Measurements from ENCODE around the gene B3GAT2.
A peak's percentile ranks its signal among the peaks of the same experiment; 100 is the strongest.

B3GAT2 gene

DNA sequence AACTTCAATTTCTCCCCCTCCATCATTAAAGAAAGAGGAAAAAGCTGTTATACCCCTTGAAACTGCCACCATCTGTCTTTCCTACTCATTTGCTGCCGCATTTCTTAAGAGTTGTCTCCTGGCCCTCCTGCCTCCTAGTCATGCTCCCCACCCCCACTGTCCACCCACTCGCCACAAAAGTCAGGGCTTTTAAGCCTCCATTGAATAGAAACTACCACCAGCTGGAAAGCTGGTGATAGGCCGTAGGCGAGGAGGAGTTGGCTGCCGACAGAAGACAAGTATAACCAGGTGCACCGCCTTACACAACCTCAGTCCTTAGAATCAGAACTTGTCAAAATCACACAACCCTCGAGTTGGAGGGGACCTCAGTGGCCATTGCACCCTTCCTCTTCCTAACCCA lies 67.6 kb downstream of the B3GAT2 start:
- no peaks in the 10 kb centered on the region for H3K9me3 ChIP-seq (ENCODE audit: insufficient read depth, low read depth, low read length)
- no peak overlapping the region for H3K4me3 ChIP-seq (ENCODE audit: low read length)
- H3K9ac ChIP-seq (ENCODE audit: low read depth, low read length) = no peak overlapping the region
- peaks cover 14% of the 10 kb centered on the region; the same call in 1 of the 2 replicates for H3K4me1 ChIP-seq (ENCODE audit: insufficient read depth, low read length)
- no peaks in the 10 kb centered on the region for H3K36me3 ChIP-seq (ENCODE audit: insufficient read depth, low read depth, low read length)
- H3K27ac ChIP-seq (ENCODE audit: low read length) = no peak overlapping the region
- H3K27me3 ChIP-seq (ENCODE audit: insufficient read depth, low read length) = no peaks in the 10 kb centered on the region

DNA sequence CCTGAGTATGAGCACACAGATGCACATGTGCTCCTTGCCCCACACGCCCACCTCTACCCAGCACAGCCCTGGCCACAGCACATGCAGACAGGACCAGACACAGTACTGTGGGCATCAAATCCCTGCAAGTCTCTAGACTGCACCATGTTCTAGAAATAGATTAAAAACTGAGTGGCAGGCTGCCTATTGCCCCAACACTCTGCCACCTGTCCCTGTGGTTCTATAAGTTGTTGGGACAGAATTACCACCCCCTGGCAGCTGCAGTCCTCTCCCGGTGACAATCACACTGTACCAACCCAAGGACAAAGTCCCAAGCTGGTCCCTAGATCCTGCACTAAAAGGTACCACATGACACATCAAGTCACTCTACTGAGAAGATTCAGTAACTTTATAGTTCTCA lies 70.2 kb downstream of the B3GAT2 start:
- Histone ChIP-seq H3K4me3 (ENCODE audit: low read length) (no peak overlapping the region), H3K9ac (ENCODE audit: low read depth, low read length) (no peak overlapping the region), H3K9me3 (ENCODE audit: insufficient read depth, low read depth, low read length) (no peaks in the 10 kb centered on the region), H3K27me3 (ENCODE audit: insufficient read depth, low read length) (no peaks in the 10 kb centered on the region), H3K4me1 (ENCODE audit: insufficient read depth, low read length) (peaks cover 14% of the 10 kb centered on the region; the same call in 1 of the 2 replicates), H3K27ac (ENCODE audit: low read length) (no peak overlapping the region), H3K36me3 (ENCODE audit: insufficient read depth, low read depth, low read length) (no peaks in the 10 kb centered on the region)

DNA sequence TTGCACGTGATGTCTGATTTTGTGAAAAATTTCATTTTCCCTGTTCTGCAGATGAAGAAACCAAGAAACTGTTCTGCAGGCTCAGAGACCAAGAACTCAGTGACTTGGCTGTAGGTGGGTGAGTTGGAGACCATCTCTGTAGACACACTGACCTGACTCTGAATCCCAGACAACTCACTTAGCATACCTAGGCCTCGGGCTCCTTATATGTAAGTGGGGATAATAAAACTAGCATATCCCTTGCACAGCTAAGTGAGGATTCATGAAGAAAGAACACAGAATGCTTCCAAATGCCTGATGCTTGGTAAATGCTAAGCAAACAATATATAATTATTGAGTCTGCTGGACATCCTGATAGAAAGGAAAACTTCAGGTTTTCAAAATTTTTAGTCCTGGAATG lies 70.8 kb downstream of the B3GAT2 start:
- Histone ChIP-seq H3K27ac (ENCODE audit: low read length) (no peak overlapping the region), H3K36me3 (ENCODE audit: insufficient read depth, low read depth, low read length) (no peaks in the 10 kb centered on the region), H3K9ac (ENCODE audit: low read depth, low read length) (no peak overlapping the region), H3K4me3 (ENCODE audit: low read length) (no peak overlapping the region), H3K9me3 (ENCODE audit: insufficient read depth, low read depth, low read length) (no peaks in the 10 kb centered on the region), H3K4me1 (ENCODE audit: insufficient read depth, low read length) (peaks cover 14% of the 10 kb centered on the region; the same call in 1 of the 2 replicates), H3K27me3 (ENCODE audit: insufficient read depth, low read length) (no peaks in the 10 kb centered on the region)

DNA sequence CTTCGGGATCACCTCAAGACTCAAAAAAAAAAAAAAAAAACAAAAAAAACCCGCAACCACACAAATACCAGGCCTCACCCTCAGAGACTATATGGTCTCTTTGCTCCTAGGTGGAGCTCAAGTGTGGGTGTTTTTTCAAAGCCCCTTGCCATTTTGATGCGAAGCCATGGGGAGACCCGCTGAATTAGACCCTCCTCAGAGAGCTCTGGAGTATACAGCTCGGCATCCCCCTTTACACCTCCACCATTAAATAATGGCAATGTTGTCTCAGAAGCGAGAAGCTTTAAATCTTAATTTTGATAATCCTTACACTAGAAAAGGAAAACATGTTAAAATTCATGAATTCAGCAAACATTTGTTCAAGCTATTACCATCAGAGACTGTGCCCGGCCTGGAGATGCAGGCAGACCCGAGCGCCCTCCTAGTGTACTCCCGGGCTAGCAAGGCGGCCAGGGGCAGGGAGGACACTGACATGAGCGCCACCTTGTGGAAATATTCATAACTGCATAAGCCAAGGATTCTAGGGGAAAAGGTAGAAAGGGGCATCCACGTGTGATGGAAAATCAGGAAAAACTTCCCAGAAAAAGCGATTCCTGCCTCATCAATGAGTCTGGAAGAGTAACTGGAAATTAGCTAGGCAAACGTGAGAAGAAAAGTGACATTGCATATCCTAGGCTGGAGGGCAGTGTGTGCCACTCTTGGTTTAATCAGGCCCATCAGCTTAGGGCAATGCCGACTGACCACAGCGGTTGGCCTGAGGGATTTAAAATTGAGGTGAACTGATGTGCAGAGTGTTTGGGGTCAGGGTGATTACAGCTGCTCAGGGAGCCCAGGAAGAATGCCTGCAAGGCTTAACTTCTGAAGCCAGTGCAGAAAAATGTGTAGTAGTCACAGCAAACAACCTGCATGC lies 72.5 kb downstream of the B3GAT2 start:
- H3K36me3 ChIP-seq (ENCODE audit: insufficient read depth, low read depth, low read length) = no peaks in the 10 kb centered on the region
- no peak overlapping the region for H3K27ac ChIP-seq (ENCODE audit: low read length)
- no peaks in the 10 kb centered on the region for H3K27me3 ChIP-seq (ENCODE audit: insufficient read depth, low read length)
- peak overlapping the region; percentile 32; the same call in 1 of the 2 replicates for H3K4me3 ChIP-seq (ENCODE audit: low read length)
- H3K9ac ChIP-seq (ENCODE audit: low read depth, low read length) = no peak overlapping the region
- no peaks in the 10 kb centered on the region for H3K9me3 ChIP-seq (ENCODE audit: insufficient read depth, low read depth, low read length)
- peaks cover 14% of the 10 kb centered on the region; the same call in 1 of the 2 replicates for H3K4me1 ChIP-seq (ENCODE audit: insufficient read depth, low read length)

DNA sequence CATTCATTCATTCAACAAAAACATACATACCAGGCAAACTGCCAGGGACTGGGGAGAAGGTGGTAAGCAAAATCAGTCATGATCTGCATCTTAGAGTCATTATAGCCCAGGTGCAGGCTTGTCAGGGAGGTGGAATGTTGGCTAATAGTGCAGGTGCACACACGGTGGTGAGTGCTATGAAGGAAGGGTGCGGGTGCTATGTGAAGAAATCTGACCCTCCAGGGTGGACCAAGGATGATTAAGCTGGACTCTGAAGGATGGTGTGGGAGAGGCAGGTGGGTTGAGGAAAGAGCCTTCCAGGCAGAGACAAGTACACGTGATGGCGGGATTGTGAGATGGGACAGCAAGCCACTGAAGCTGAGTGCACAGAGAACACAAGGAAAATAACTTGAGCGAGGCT lies 77.4 kb downstream of the B3GAT2 start:
- peaks cover under 1% of the 10 kb centered on the region; the same call in 1 of the 2 replicates for H3K4me1 ChIP-seq (ENCODE audit: insufficient read depth, low read length)
- no peaks in the 10 kb centered on the region; the same call in 1 of the 2 replicates for H3K9me3 ChIP-seq (ENCODE audit: insufficient read depth, low read depth, low read length)
- no peak overlapping the region for H3K4me3 ChIP-seq (ENCODE audit: low read length)
- H3K27me3 ChIP-seq (ENCODE audit: insufficient read depth, low read length) = no peaks in the 10 kb centered on the region
- no peak overlapping the region for H3K27ac ChIP-seq (ENCODE audit: low read length)
- H3K9ac ChIP-seq (ENCODE audit: low read depth, low read length) = no peak overlapping the region
- H3K36me3 ChIP-seq (ENCODE audit: insufficient read depth, low read depth, low read length) = no peaks in the 10 kb centered on the region

DNA sequence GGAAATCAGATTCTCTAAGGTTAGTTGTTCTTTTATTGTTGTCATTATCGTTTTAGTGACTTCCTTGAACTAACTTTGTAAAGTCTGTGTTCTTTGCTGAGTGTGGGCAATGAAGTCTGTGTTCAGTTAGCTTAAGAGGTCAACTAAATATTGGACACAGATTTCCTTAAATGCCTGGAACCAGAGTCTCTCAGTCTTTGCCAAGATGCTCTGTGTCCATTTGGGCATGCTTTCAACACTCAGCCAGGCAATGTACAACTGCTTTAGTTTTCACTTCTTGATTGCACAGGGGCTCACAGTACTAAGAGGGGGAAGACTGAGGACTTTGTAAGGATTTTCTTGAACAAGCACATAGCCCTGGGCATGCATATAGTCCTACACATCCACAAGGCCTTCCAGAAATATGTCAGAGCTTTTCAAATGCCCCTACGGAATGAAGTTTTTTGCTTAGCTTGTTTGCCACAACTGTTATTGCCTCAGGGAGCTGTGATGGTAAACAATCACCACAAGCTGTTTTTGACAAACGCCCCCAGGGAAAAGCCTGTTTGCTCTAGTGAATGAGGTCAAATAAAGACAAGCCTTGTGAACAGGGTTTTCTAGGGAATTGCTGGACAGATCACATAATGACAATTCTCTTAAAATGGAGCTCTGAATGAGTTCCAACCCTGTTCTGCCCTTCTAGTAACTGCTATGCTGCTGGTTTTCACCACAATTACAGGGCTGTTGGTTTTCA lies 82.5 kb downstream of the B3GAT2 start:
- Histone ChIP-seq H3K36me3 (ENCODE audit: insufficient read depth, low read depth, low read length) (no peaks in the 10 kb centered on the region), H3K4me3 (ENCODE audit: low read length) (no peak overlapping the region), H3K9me3 (ENCODE audit: insufficient read depth, low read depth, low read length) (peaks cover 19% of the 10 kb centered on the region), H3K9ac (ENCODE audit: low read depth, low read length) (no peak overlapping the region), H3K4me1 (ENCODE audit: insufficient read depth, low read length) (no peaks in the 10 kb centered on the region), H3K27ac (ENCODE audit: low read length) (no peak overlapping the region), H3K27me3 (ENCODE audit: insufficient read depth, low read length) (no peaks in the 10 kb centered on the region)

DNA sequence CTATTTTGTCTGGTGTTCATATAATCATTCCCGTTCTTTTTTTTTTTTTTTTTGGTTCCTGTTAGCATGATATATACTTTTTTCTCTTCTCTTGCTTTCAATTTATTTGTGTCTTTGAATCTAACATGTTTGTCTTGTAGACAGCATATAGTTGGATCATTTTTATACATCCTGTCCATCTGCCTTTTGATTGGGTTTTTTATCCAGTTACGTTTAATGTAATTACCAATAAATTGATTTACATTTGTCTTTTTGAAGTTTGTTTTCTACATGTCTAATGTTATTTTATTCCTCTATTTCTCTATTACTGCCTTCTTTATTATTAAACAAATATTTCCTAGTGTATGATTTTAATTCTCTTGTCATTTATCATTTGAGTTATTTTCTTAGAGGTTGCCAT lies 84.4 kb downstream of the B3GAT2 start:
- Histone ChIP-seq H3K27me3 (ENCODE audit: insufficient read depth, low read length) (no peaks in the 10 kb centered on the region), H3K4me3 (ENCODE audit: low read length) (no peak overlapping the region), H3K36me3 (ENCODE audit: insufficient read depth, low read depth, low read length) (no peaks in the 10 kb centered on the region), H3K9me3 (ENCODE audit: insufficient read depth, low read depth, low read length) (peaks cover 19% of the 10 kb centered on the region), H3K9ac (ENCODE audit: low read depth, low read length) (no peak overlapping the region), H3K27ac (ENCODE audit: low read length) (no peak overlapping the region), H3K4me1 (ENCODE audit: insufficient read depth, low read length) (no peaks in the 10 kb centered on the region)

DNA sequence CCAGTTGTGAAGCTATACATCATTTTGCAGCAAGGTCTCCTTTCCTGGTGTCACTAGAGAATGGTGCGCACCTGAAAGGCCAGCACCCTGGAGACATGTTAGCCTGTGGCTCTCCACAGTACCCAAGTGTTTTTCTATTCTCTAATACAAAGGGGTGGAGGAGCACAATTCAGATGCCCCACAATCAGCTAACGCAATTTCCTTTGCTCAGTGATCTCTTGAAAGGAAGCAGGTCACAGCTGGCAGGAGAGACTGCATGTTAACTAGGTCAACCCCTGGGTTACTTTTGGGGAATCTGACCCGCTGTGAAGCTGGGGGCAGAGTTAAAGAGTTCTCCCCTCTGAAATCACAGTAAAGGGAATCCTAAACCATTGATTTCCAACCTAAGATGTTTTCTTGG lies 92.5 kb downstream of the B3GAT2 start:
- peaks cover 10% of the 10 kb centered on the region; the same call in 1 of the 2 replicates for H3K36me3 ChIP-seq (ENCODE audit: insufficient read depth, low read depth, low read length)
- H3K27ac ChIP-seq (ENCODE audit: low read length) = peak overlapping the region; percentile 55
- peaks cover 10% of the 10 kb centered on the region; the same call in 1 of the 2 replicates for H3K4me1 ChIP-seq (ENCODE audit: insufficient read depth, low read length)
- no peaks in the 10 kb centered on the region for H3K27me3 ChIP-seq (ENCODE audit: insufficient read depth, low read length)
- H3K9ac ChIP-seq (ENCODE audit: low read depth, low read length) = peak overlapping the region; percentile 45; the same call in 1 of the 2 replicates
- H3K4me3 ChIP-seq (ENCODE audit: low read length) = no peak overlapping the region; the same call in 1 of the 2 replicates
- no peaks in the 10 kb centered on the region for H3K9me3 ChIP-seq (ENCODE audit: insufficient read depth, low read depth, low read length)

DNA sequence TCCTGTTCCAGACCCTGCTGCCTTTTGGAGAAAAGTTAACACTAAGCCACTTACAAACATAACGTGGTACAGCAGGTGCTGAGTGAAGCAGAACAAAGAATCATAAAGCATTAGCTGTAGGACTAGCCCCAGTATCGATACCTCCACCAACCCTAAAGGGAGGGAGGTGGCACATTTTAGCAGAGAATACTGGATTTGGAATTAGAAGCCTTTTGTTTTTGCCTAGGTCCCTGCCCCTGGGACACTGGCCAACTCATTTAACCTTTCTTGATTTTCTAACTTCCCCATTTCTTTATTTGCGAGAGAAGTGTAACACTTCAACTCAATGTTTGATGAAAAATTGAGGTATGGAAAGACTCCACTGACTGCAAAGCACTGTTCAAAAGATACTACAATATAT lies 93.5 kb downstream of the B3GAT2 start:
- Histone ChIP-seq H3K9me3 (ENCODE audit: insufficient read depth, low read depth, low read length) (no peaks in the 10 kb centered on the region), H3K4me1 (ENCODE audit: insufficient read depth, low read length) (peaks cover 10% of the 10 kb centered on the region; the same call in 1 of the 2 replicates), H3K27ac (ENCODE audit: low read length) (no peak overlapping the region), H3K9ac (ENCODE audit: low read depth, low read length) (no peak overlapping the region), H3K36me3 (ENCODE audit: insufficient read depth, low read depth, low read length) (peaks cover 10% of the 10 kb centered on the region; the same call in 1 of the 2 replicates), H3K4me3 (ENCODE audit: low read length) (no peak overlapping the region), H3K27me3 (ENCODE audit: insufficient read depth, low read length) (no peaks in the 10 kb centered on the region)

DNA sequence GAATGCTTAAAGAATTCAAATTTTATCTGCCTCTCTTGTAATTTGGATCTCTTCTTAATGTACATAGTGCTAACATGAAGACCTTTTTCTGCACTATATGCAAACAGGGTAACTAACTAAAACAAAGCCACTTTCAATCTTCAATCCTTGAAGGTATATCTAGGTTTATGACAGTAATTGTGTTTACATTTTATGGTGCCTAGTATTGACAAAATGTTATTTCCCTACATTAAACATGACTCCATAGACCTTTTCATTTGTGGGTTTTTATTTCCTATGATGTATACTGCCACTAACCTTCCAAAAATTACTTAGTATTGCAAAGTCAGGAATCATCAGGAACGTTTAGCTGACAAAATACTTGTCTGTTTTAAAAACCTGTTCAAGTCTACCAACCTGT lies 95.9 kb downstream of the B3GAT2 start:
- no peak overlapping the region for H3K4me3 ChIP-seq (ENCODE audit: low read length)
- no peak overlapping the region for H3K27ac ChIP-seq (ENCODE audit: low read length)
- no peak overlapping the region for H3K9ac ChIP-seq (ENCODE audit: low read depth, low read length)
- H3K4me1 ChIP-seq (ENCODE audit: insufficient read depth, low read length) = peaks cover 10% of the 10 kb centered on the region; the same call in 1 of the 2 replicates
- H3K27me3 ChIP-seq (ENCODE audit: insufficient read depth, low read length) = no peaks in the 10 kb centered on the region
- H3K36me3 ChIP-seq (ENCODE audit: insufficient read depth, low read depth, low read length) = peaks cover 10% of the 10 kb centered on the region; the same call in 1 of the 2 replicates
- H3K9me3 ChIP-seq (ENCODE audit: insufficient read depth, low read depth, low read length) = no peaks in the 10 kb centered on the region

DNA sequence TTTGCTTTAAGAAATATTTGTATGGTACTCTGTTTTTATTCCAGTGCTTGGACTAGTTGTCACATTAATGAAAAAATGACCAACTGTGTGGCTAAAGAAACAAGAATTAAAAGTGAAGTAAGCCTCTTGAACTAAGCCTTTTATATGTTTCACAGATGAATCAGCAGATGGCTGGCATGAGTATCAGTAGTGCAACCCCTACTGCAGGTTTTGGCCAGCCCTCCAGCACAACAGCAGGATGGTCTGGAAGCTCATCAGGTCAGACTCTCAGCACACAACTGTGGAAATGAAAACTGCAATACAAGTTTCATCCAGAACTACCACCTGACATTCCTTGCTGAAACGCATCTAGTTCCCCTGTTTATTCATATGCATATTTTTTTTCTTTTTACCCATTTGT lies 96.8 kb downstream of the B3GAT2 start:
- Histone ChIP-seq H3K9ac (ENCODE audit: low read depth, low read length) (no peak overlapping the region), H3K27ac (ENCODE audit: low read length) (no peak overlapping the region), H3K27me3 (ENCODE audit: insufficient read depth, low read length) (no peaks in the 10 kb centered on the region), H3K4me1 (ENCODE audit: insufficient read depth, low read length) (peaks cover 10% of the 10 kb centered on the region; the same call in 1 of the 2 replicates), H3K36me3 (ENCODE audit: insufficient read depth, low read depth, low read length) (peaks cover 10% of the 10 kb centered on the region; the same call in 1 of the 2 replicates), H3K4me3 (ENCODE audit: low read length) (no peak overlapping the region), H3K9me3 (ENCODE audit: insufficient read depth, low read depth, low read length) (no peaks in the 10 kb centered on the region)
